WTC11 (cell line): ENCODE data around the gene NEK10.

ENCODE experiments used
- TCF7 ChIP-seq: sonication (generic); formaldehyde crosslinking; IDR thresholded peaks from 2 replicates; pipeline ENCODE4 v1.8.0; 2022; ENCODE audit warnings: mild to moderate bottlenecking, low read depth, missing genetic modification reagents, moderate library complexity
- TF ChIP-seq, protein P1 (sequence below): fragments of 200-600 bp; IDR thresholded peaks from 2 replicates; pipeline ENCODE4 v1.8.0; 2022; ENCODE audit warnings: antibody characterized with exemption

GRCh38 chr3:27114129-27114528, 255.1 kb downstream of the NEK10 start:
- TF ChIP-seq, protein P1, sequence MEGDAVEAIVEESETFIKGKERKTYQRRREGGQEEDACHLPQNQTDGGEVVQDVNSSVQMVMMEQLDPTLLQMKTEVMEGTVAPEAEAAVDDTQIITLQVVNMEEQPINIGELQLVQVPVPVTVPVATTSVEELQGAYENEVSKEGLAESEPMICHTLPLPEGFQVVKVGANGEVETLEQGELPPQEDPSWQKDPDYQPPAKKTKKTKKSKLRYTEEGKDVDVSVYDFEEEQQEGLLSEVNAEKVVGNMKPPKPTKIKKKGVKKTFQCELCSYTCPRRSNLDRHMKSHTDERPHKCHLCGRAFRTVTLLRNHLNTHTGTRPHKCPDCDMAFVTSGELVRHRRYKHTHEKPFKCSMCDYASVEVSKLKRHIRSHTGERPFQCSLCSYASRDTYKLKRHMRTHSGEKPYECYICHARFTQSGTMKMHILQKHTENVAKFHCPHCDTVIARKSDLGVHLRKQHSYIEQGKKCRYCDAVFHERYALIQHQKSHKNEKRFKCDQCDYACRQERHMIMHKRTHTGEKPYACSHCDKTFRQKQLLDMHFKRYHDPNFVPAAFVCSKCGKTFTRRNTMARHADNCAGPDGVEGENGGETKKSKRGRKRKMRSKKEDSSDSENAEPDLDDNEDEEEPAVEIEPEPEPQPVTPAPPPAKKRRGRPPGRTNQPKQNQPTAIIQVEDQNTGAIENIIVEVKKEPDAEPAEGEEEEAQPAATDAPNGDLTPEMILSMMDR = no peak
- no peak for TF ChIP-seq TCF7 (CRISPR knock-in tag)
